Sciatic nerve (tissue), 2 donors: ENCODE measurements around the gene RORB. TPM values are rescaled to one million over a fixed set of nuclear protein-coding genes. Genes with fewer than 3 reads are reported as not detected.

Experiments
- ATAC-seq: fragments of 200-7000 bp; cut with Tn5 transposase; one replicate; pipeline ENCODE4 v1.9.1; 2020; ENCODE audit warnings: mild to moderate bottlenecking, moderate library complexity
- DNase-seq: peaks from one replicate; pipeline ENCODE4 v3.0.0-alpha.2; 2020; ENCODE audit warnings: low spot score
- intact Hi-C: fragments of 100-400 bp; cut with DNase I; formaldehyde crosslinking; loops from one replicate; pipeline ENCODE4 v1.14.2; 2022
- total RNA-seq: library from RNA; stranded (reverse); fragmentation: NEBNext Ultra II Directional; extraction: Animal tissue kit (Norgen Biotek cat#: 25700); gene quantifications from one replicate; pipeline ENCODE4 v1.2.1, GENCODE V29; 2021
- donor health status: DM: no; HTN: no; CAD: no.
- donor health status: DM: no; HTN: no; CAD: no.

The RORB gene
- total RNA-seq, 1 donor from 2014 or later: 2.5 TPM

DNA sequence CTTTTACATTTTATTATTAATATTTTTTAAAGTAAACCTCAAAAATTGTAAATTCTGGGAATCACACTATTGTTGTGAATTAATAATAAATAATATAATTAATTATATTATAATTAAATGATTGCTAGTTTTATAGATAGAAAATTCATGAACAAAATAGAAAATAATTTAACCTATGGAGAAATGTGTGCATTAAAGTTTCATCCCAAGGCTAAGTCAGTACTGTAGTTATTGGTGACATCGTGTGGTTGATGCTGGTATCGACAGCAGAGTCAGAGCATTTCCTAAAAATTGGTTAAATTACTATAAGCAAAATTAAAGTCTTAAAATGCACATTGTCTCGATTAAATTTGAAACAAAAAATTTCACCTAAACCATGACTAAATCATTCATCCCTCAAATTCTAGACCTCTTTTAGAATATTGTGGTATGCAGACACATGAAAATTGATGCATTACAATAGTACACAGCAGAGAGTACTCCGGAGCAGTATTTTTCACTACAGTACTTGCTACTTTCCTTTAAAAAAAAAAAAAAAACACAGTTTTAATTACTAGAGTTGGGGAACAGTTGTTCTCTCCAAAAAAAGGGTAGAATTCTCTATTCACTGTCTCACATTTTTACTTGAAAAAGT lies 73.9 kb downstream of the RORB start:
- no peak for DNase-seq
- intact Hi-C loops: no loop called here

DNA sequence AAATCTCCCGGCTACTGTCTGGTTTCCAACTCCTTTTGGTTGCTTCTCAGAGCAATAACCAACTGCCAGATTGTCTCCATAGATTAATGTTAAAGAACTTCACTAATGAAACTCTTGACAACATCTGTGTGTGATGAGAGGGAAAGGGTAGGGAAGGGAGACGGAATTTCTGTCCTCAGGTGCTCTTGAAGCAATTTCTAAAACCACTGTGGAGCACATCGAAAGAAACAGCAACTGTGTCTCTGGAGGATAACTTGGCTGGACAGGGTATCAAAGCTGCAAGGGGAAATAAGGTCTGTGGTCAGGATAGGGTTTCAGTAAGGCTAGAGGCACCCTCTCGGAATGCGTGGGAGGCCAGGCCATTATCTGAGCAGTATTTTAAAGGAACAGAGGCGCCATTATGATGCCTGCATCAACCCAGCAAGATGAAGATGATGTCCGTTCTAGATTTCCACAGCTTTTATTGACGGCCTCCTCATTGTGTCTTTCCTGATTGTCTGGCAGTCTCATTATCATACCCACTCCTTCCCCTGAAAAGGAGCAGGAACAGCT lies 76.6 kb downstream of the RORB start:
- intact Hi-C loops: no loop called here
- ATAC-seq (no peak), DNase-seq (no peak)

More for the DNA sequence above, 73.9 kb downstream of the RORB start:
- no peak for ATAC-seq

DNA sequence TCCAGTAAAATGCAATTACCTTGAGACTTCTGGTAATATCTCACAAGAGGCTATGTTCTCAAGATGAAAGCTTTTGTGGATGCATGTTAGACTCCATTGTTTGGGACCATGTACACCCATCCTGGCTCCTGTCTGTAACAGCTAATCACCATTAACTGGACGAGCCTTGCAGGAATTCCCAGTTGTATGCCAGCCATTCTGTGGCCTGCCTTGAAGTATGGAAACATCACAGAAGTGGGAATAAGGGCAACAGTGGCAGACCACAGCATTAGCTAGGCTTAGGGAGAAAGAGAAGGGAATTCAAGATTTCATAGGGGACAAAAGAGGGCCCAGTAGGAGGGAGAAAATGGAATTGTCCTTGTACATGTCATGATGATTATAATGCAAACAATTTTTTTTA lies 79.0 kb downstream of the RORB start:
- ATAC-seq: no peak
- no peak for DNase-seq
- intact Hi-C loops: no loop called here

DNA sequence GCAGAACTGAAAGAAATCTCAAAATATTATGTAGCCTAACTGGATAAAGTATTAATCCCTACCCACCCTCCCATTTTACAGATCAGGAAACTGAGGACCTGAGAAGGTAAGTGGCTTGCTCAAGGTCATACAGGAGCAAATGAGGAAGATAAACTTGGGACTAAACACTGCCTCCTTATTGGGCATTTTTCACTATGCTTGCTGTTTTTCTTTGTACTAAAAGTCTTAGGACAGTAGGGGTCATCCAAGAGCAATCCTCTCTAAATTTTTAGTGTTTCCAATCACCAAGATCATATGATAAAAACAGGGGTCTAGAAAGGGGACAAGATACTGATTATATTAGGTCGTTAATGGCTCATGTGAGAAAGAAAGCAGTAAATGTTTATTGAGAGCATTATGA lies 80.8 kb downstream of the RORB start:
- ATAC-seq: no peak
- intact Hi-C loops: no loop called here
- DNase-seq: no peak

DNA sequence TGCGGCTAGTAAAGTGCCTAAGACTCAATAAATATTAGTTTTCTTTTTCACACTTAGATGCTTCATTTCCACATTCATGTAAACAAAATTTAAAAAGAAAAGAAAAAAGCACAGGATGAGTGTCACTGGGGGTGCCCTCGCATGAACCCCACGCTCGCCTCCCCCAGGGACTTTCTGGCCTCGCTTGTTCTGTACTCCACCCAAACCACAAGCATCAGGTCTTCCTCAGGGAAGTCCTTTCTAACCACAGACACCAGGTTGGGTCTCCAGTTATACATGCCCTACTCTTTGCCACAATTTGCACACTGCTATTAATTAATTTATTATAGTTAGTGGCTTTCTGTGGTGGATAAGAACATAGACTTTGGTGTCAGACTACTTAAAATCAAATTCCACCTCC lies 92.4 kb downstream of the RORB start:
- intact Hi-C loops: no loop called here
- DNase-seq (no peak), ATAC-seq (no peak)

DNA sequence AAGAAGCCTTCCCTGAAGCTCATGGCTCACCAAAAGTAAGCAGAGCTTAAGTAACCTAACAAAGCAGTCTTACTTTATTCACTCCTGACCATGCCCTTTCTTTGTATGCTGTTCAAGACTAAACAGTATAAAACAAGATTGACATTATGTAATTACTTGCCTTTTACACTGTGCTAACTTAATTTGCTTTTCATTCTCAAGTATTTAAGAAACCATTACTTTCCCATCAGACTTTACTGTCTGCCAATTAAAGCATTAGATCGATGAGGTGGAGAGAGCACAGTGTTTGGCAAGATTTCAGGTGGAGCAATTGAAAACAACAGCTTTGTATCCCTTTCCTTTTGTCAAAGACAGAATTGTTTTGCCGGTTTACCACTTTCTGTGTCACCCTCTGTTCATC lies 98.2 kb downstream of the RORB start:
- intact Hi-C loops: loop anchor here (2.0 kb wide), 1 partner anchor 46 kb away; no protein-coding TSS in a partner anchor
- ATAC-seq: no peak
- no peak for DNase-seq

DNA sequence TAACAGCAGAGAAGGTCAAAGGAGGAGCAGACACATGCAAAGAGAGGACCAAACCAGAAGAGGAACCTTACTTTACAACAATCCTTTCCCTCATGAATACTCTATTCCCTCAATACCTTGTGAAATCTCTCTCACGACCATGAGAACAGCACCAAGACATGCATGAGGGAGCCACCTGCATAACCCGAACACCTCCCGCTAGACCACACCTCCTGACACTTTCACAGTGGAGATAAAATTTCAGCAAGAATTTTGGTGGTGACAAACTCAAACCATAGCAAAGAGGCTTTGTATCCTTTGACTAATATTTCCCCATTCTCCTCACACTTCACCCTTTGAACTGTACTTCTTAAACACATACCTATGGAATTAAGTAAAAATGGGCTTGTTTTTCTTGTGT lies 101.7 kb downstream of the RORB start:
- DNase-seq (no peak), ATAC-seq (no peak)
- intact Hi-C loops: no loop called here

DNA sequence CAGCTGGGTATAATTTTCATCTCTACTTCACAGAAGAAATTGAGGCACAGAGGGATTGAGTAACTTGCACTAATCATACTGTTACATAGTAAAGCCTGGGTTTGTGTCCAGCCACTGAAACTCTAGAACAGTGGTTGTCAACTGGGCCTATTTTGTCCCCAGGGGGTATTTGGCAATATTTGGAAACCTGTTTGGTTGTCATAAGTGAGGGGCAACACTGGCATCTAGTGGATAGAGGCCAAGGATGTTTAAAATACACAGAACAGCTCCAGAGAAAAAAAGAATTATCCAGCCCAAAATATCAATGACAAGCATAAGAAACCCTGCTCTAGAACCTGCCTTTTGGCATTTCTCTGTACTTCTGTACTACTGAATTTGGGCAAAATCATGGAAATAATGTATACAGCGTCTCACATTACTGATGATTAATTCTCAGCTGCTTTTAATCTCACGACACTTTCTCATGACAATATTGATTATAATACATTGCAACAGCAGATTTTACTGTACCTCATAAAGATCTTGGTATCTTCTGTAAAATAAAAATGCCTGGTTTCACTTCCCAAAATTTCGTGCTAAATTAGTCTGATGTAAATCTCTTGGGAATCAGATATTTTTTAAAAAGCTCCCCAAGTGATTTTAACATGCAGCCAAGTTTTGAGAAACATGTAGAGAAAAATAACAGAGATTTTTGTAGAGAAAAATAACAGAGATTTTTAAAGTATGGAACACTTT lies 112.7 kb downstream of the RORB start:
- no peak for ATAC-seq
- intact Hi-C loops: no loop called here

DNA sequence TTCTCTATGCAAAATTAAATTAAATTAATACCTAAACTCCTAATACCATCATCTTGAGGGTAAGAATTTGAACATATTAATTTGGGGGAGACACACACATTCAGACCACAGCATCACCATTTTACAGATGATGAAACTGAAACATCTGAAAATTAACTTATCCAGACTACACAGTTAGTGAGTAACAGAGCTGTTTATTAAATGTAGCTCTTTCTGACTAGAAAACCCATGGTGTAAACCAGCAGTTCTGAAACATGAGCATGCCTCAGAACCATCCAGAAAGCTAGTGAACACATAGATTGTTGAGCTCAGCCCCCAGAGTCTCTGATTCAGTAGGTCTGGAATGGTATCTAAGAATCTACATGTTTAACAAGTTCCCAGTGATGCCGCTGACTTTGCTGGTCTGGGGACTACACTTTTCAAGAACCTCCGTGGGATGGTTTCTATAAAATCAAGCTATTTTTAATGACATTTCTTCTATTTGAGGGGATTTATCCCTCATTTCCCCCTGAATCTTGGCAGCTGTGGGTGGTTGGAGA lies 113.5 kb downstream of the RORB start:
- DNase-seq (no peak), ATAC-seq (no peak)
- intact Hi-C loops: no loop called here

More for the DNA sequence above, 112.7 kb downstream of the RORB start:
- DNase-seq: no peak

DNA sequence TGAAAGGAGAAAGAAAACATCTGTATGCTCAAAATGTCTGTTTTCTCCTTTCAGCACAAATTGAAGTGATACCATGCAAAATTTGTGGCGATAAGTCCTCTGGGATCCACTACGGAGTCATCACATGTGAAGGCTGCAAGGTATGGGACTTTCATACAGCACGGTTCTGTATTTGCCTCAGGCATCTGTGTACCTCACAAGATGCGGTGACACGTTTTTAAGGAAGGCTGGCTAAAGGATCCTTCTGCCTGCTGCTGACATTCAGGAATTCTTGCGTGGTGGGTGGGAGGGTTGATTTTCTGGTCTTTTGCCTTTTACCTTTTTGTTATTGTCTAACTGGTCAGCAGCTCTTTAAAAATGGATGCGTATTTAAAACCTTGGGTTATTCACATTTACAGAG lies 133.1 kb downstream of the RORB start:
- intact Hi-C loops: no loop called here
- DNase-seq: no peak
- ATAC-seq: no peak

DNA sequence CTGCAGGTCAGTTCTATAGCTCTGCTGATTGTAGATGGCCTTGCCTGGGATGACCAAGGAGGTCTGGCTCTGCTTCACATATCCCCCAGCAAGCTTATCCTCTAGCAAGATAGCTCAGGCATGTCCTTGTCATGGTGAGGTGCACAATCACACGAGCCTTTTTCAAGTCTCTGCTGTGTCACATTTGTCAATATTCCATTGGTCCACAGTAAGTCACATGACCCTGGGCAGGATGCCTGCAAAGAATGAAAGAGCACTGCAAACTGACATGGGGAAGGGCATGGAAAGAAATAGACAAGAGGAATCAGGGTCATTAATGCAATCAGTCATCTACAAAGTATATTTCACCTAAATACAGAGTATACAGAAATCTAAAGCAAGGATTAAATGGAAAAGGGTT lies 142.0 kb downstream of the RORB start:
- intact Hi-C loops: no loop called here
- DNase-seq (no peak), ATAC-seq (no peak)

DNA sequence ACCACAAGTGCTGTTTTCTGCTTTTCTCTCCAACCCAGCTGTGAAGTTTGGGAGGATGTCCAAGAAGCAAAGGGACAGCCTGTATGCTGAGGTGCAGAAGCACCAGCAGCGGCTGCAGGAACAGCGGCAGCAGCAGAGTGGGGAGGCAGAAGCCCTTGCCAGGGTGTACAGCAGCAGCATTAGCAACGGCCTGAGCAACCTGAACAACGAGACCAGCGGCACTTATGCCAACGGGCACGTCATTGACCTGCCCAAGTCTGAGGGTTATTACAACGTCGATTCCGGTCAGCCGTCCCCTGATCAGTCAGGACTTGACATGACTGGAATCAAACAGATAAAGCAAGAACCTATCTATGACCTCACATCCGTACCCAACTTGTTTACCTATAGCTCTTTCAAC lies 145.2 kb downstream of the RORB start:
- no peak for ATAC-seq
- DNase-seq: no peak
- intact Hi-C loops: no loop called here

DNA sequence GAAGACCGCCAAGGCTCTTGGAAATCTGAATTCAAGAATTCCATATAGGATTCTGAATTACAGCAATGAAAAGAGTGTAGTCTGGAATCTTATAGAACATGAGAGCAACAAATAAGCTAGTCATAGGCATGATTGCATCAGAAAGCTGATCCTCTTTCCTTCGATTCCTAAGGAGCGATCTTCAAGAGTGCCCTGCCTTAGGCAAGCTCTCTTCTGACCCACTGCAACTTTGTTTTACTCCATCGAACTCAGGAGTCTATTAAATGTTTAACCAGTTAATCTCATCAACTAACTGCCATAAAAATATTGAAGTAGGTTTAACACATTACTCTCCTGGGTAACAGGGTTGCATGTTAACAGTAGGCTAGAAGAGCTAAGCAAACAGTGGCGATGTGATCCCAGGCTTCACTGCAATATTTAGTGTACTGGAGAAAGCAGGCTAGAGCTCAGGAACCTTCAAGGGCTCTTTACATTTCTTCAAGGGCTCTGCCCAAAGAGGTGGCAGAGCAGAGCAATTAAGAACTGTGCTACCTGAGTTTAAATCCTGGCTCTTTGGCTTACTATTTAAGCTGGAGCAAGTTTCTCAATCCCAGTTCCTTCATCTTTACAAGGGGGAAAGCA lies 146.3 kb downstream of the RORB start:
- ATAC-seq (no peak), DNase-seq (no peak)
- intact Hi-C loops: no loop called here

DNA sequence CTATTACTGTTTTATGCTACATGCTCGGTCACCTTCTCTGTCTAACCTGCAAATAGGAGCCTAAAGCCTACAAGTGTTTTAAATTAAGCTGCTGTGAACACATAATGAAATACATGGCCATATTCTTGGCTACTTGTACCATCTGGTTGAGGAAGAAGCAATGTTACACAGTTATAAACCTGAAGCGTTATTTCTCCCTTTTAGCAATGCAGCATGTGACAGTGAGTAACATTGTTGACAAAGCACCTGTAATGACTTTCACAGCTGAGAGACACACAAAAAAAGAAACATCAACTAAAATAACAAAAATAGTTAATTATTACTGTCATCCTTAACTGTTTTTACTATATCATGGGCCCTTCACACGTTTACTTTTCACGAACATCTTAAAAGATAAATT lies 146.9 kb downstream of the RORB start:
- intact Hi-C loops: no loop called here
- ATAC-seq: no peak
- no peak for DNase-seq

DNA sequence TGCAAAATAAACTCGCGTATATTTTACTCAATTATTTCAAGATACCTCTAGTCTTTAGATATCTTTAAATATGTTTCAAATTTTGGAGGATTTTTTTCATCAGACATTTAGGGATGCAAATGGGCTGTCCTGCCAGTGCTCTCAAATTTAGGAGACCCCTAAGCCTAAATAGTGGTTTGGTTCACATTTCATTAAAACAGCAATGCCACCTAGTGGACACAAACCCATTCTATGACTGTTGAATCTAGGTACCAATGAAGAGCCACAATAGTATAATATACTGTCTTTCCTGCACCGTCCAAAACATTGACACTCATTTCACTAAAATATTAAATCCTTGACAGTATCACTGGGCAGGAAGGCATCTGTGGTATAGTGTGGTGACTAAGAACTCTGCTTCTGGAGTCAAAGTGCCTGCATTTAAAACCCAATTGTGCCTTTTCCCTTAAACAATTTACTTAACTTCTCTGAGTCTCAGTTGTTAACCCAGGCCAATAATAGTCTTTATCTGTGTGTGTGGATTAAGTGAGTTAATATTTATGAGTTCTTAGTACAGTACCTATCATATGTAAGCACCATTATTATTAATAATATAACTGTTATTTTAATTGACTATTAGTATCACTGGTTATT lies 148.0 kb downstream of the RORB start:
- DNase-seq: no peak
- intact Hi-C loops: no loop called here
- ATAC-seq: no peak

DNA sequence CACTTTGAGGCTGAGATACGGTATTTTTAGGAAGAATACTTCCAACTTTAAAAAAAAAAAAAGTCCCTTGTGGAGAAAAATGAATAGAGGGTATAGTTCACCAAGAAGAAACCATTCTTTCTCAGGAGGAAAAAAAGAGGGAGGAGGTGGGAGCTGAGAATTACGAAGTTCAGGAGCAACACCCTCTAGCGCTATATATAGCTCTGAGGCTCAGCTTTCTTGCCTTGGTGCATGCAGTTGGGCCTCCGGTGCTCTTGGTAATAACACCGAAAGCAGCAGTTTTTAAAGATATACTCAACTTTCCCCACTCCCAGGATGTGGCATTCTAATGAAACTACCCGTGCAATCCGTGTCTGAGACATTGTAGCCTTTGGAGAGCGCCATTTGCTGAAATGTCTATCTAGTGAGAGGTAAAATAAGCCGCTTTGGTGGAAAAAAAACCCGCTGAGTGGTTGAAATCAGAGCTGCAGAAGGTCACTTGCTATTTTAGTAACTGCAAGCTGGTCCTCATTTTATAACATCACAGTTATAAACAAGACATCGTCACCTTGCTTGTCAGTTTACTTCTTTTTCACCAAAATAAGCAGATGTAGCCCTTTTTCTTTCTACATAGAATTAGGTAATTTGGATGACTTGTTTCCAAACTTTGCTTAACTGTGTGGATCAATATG lies 156.4 kb downstream of the RORB start:
- ATAC-seq: no peak
- intact Hi-C loops: no loop called here
- DNase-seq: no peak

DNA sequence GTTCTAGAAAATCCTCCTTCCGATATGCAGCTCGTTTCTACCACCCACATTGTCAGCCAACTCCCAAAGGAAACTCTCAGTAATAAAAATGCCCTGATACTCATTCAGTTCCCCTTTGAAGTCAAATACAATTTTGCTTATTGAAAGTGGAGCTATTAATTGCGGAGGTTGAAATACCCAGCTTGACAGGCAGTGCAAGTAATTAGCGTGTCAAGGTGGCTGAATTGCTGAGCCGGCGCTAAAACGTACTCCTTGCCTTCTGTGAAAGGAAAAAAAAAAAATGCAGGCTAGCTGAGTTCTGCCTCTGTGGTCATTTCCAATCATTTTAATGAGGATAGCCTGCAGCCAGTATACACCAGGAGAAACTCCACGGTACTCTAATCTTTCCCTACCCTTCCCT lies 165.5 kb downstream of the RORB start:
- intact Hi-C loops: no loop called here
- ATAC-seq: no peak
- no peak for DNase-seq

DNA sequence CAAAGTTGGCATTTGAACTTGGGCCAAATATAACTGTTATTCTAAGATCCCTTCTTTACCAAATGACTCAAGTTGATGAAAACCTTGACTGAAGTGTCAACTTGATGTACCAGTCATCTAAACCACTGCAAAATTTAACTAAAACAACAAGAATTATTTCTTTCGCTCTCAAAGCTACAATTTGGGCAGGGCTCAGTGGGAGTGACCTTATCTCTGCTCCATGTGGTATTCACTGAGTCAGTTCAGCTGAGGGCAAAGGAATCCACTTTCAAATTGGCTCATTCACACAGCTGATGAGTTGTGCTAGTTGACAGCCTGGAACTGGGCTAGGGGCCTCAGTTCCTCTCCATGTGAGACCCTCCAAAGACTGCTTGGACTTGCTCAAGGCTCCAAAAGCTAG lies 166.3 kb downstream of the RORB start:
- ATAC-seq: no peak

More for the DNA sequence above, 166.3 kb downstream of the RORB start:
- DNase-seq: no peak
- intact Hi-C loops: no loop called here
